Hair follicle dermal papilla cell (primary cell): ENCODE results near the gene STON2. TPM values are rescaled to one million over a fixed set of nuclear protein-coding genes. Genes with fewer than 3 reads are reported as not detected.

Source experiments
- small RNA-seq: library from RNA; depleted of rRNA; stranded (forward); fragments of <200 nt; gene quantifications from one replicate; pipeline ENCODE3, GENCODE V24; 2012
- total RNA-seq: library from RNA; depleted of rRNA; stranded (reverse); fragments of >200 nt; gene quantifications from 2 replicates; pipeline ENCODE4 v1.2.3, GENCODE V29; 2012

STON2 gene
- total RNA-seq: 143 and 162 TPM in 2 replicates

GRCh38 chr14:81400202-81400678 lies at the start of gene STON2:
TSS of gene STON2 (minus strand) at chr14:81400324. CDS start at chr14:81398382, 1,942 bp downstream.

DNA sequence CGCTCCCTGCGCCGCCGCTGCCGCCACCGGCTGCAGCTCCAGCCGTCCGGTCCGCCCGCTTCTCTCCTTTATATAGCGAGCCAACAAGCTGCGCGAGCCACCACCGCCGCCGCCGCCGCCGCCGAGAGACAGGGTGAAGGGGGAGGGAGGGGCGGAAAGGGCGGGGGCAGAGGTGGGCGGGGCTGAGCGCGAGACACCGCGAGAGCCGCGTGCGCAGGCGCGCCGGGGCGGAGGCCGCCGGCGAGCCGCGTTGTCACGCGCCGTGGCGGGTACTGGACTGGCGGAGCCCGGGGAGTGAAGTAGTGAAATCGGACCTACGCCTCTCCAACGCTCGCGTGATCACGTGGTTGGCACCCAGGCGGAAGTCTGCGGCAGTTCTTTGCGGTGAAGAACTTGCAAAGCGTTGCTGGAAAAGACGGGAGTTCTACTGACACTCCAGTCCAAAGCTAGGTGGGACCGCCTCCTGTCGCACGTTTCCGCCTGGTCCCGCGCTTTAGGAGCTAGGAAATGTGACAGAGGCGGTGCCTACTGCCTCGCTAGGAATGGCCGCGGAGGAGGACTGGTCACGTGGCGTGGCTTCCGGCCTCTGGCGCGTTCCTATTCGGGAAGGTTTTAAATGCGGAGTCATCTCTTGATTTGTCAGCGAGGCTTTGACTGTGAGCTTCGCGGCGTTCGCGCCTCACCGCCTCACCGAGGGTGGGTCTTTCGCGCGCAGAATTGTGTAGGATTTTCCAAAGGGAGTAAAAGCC lies 179.1 kb downstream of the STON2 start, which contains the start of gene GTF2A1:
TSS of gene GTF2A1 (minus strand) at position 130 of the 749 bp plus-strand sequence. CDS start 441 bp downstream, outside the sequence.

Small RNAs within 50 kb of the gene (small RNA-seq; reads per million reads assigned to genes)
- gene DYNLL1P1 (not detected), gene DYNLL1P2 (not detected)

Other genes starting within 250 kb of the STON2 start
- gene GTF2A1, start 179.4 kb downstream of the STON2 start, total RNA-seq: 42.5 and 44.9 TPM in 2 replicates
- gene SEL1L, start 133.5 kb upstream of the STON2 start, total RNA-seq: 90.7 and 96.7 TPM in 2 replicates